Liver (tissue), 9 donors: Measurements from ENCODE around the gene ADARB1. TPM values are rescaled to one million over a fixed set of nuclear protein-coding genes. Genes with fewer than 3 reads are reported as not detected.

ENCODE experiments used
- DNase-seq: peaks from one replicate; pipeline ENCODE4 v3.0.0-alpha.2; 2017; ENCODE audit warnings: low spot score
- H3K27ac ChIP-seq, 2 donors: one replicate each; pipeline ENCODE4 v1.7.0; 2013; ENCODE audit warnings: inconsistent platforms in 2 of 2, low read length in 2 of 2, control low read depth in 1 of 2, low read depth in 1 of 2, mild to moderate bottlenecking in 1 of 2
- H3K27me3 ChIP-seq, 4 donors: one replicate each; pipeline versions ENCODE4 v1.6.1 to v1.7.0; 2013; ENCODE audit warnings: low read length in 3 of 4, inconsistent platforms in 1 of 4, mild to moderate bottlenecking in 1 of 4, moderate library complexity in 1 of 4; ENCODE audit not compliant: control insufficient read depth in 4 of 4, insufficient read depth in 4 of 4
- H3K36me3 ChIP-seq, 4 donors: one replicate each; pipeline versions ENCODE4 v1.6.1 to v1.7.0; 2013; ENCODE audit warnings: low read length in 3 of 4, mild to moderate bottlenecking in 3 of 4, low read depth in 1 of 4, moderate library complexity in 1 of 4; ENCODE audit not compliant: control insufficient read depth in 4 of 4, insufficient read depth in 3 of 4
- H3K4me1 ChIP-seq, 4 donors: one replicate each; pipeline versions ENCODE4 v1.6.1 to v1.7.0; 2013; ENCODE audit warnings: low read length in 3 of 4, mild to moderate bottlenecking in 3 of 4, moderate library complexity in 1 of 4; ENCODE audit not compliant: control insufficient read depth in 4 of 4, insufficient read depth in 4 of 4
- H3K4me3 ChIP-seq, 3 donors: one replicate each; pipeline versions ENCODE4 v1.6.1 to v1.7.0; 2013; ENCODE audit warnings: low read length in 3 of 3, control low read depth in 1 of 3, low read depth in 1 of 3, mild to moderate bottlenecking in 1 of 3
- H3K9ac ChIP-seq, 2 donors: one replicate each; pipeline ENCODE4 v1.7.0; 2013; ENCODE audit warnings: low read length in 2 of 2, mild to moderate bottlenecking in 2 of 2, moderate library complexity in 2 of 2, control low read depth in 1 of 2, low read depth in 1 of 2
- H3K9me3 ChIP-seq, 4 donors: one replicate each; pipeline versions ENCODE4 v1.6.1 to v1.7.0; 2013; ENCODE audit warnings: low read length in 3 of 4; ENCODE audit not compliant: control insufficient read depth in 4 of 4
- ATF3 ChIP-seq: IDR thresholded peaks from 2 replicates; pipeline ENCODE4 v1.6.1; 2016; ENCODE audit warnings: antibody characterized with exemption
- CTCF ChIP-seq: fragments of 150-350 bp; IDR thresholded peaks from 2 replicates; pipeline ENCODE4 v1.5.1; 2017; ENCODE audit warnings: improper control_type of control experiment, low read depth, low read length; ENCODE audit not compliant: missing input control
- EGR1 ChIP-seq, 2 donors: IDR thresholded peaks; 2 replicates each; pipeline ENCODE4 v1.6.1; 2016 to 2018; ENCODE audit warnings: antibody characterized with exemption in 2 of 2, low read depth in 2 of 2
- FOXA1 ChIP-seq: IDR thresholded peaks from 2 replicates; pipeline ENCODE4 v1.6.1; 2016; ENCODE audit warnings: antibody characterized with exemption
- FOXA2 ChIP-seq: IDR thresholded peaks from 2 replicates; pipeline ENCODE4 v1.6.1; 2016; ENCODE audit warnings: antibody characterized with exemption
- GABPA ChIP-seq, 2 donors: IDR thresholded peaks in 1 of 2; conservative IDR thresholded peaks in 1 of 2; 2 replicates each; pipeline ENCODE4 v1.6.1; 2016; ENCODE audit warnings: antibody characterized with exemption in 2 of 2, mild to moderate bottlenecking in 1 of 2, moderate library complexity in 1 of 2
- HNF4A ChIP-seq, 2 donors: conservative IDR thresholded peaks; 2 replicates each; pipeline ENCODE4 v1.6.1; 2016; ENCODE audit warnings: antibody characterized with exemption in 2 of 2, mild to moderate bottlenecking in 2 of 2
- HNF4G ChIP-seq: IDR thresholded peaks from 2 replicates; pipeline ENCODE4 v1.6.1; 2016; ENCODE audit warnings: antibody characterized with exemption
- MAX ChIP-seq: IDR thresholded peaks from 2 replicates; pipeline ENCODE4 v1.6.1; 2016; ENCODE audit warnings: antibody characterized with exemption
- NR2F2 ChIP-seq: IDR thresholded peaks from 2 replicates; pipeline ENCODE4 v1.6.1; 2016; ENCODE audit warnings: antibody characterized with exemption
- RAD21 ChIP-seq, 2 donors: IDR thresholded peaks; 2 replicates each; pipeline ENCODE4 v1.6.1; 2016; ENCODE audit warnings: antibody characterized with exemption in 2 of 2, mild to moderate bottlenecking in 2 of 2
- REST ChIP-seq: IDR thresholded peaks from 2 replicates; pipeline ENCODE4 v1.6.1; 2016; ENCODE audit warnings: antibody characterized with exemption, mild to moderate bottlenecking
- RXRA ChIP-seq, 2 donors: IDR thresholded peaks; 2 replicates each; pipeline ENCODE4 v1.6.1; 2017 to 2018; ENCODE audit warnings: antibody characterized with exemption in 2 of 2, mild to moderate bottlenecking in 1 of 2
- SP1 ChIP-seq: IDR thresholded peaks from 2 replicates; pipeline ENCODE4 v1.6.1; 2018; ENCODE audit warnings: antibody characterized with exemption, mild to moderate bottlenecking
- TAF1 ChIP-seq: conservative IDR thresholded peaks from 2 replicates; pipeline ENCODE4 v1.6.1; 2016; ENCODE audit warnings: antibody characterized with exemption, mild to moderate bottlenecking
- YY1 ChIP-seq: IDR thresholded peaks from 2 replicates; pipeline ENCODE4 v1.6.1; 2016; ENCODE audit warnings: antibody characterized with exemption, mild to moderate bottlenecking
- ZBTB33 ChIP-seq: IDR thresholded peaks from 2 replicates; pipeline ENCODE4 v1.6.1; 2016; ENCODE audit warnings: antibody characterized with exemption
- WGBS: extraction: QIAGEN DNeasy Blood & Tissue Kit; methylation state at CpG from one replicate; pipeline ENCODE4 v1.1.7; 2013; 5-methylcytosine and 5-hydroxymethylcytosine counted together
- polyA plus RNA-seq, 2 donors: library from polyadenylated mRNA; stranded (reverse) in 1 of 2; unstranded in 1 of 2; fragments of 200-250 nt in 1 of 2; fragments of >200 nt in 1 of 2; fragmentation: Nextera tagmentation in 1 of 2; extraction: Ambion mirVana in 1 of 2; gene quantifications; one replicate each; pipeline versions ENCODE4 v1.2.1 to v1.2.3, GENCODE V29; 2013 to 2015
- total RNA-seq, 2 donors: library from RNA; depleted of rRNA; stranded (reverse); fragments of >200 nt; gene quantifications; one replicate each; pipeline ENCODE4 v1.2.3, GENCODE V29; 2014
- donor health status: healthy.
- donor health status: healthy.
- donor health status: healthy.
- donor health status: healthy.
- donor health status: healthy.

Gene ADARB1
- total and polyA plus RNA-seq, 4 donors = 1.6 to 7.8 (median 2.9) TPM

- H3K4me1 ChIP-seq = no peaks in the 10 kb centered on the region
- no peak overlapping the region for H3K4me3 ChIP-seq
- TF ChIP-seq YY1 = no peak
- no peak for TF ChIP-seq HNF4A (conservative IDR thresholded peaks at IDR 0.05)
- TF ChIP-seq CTCF = no peak
- TF ChIP-seq ATF3 = no peak
- no peak for TF ChIP-seq REST
- TF ChIP-seq TAF1 = no peak
- TF ChIP-seq RAD21 (IDR thresholded peaks at IDR 0.05) = no peak
- no peak for TF ChIP-seq ZBTB33
- no peak for TF ChIP-seq EGR1 (IDR thresholded peaks at IDR 0.05; ENCODE audit: low read depth in 2 of 2)
- TF ChIP-seq GABPA (IDR thresholded peaks at IDR 0.05 in 1 of 2, conservative IDR thresholded peaks at IDR 0.05 in 1 of 2) = no peak
- TF ChIP-seq RXRA (IDR thresholded peaks at IDR 0.05) = no peak
- no peak for TF ChIP-seq HNF4G
- no peak for TF ChIP-seq MAX
- TF ChIP-seq SP1 = no peak
- TF ChIP-seq FOXA1 = no peak
- TF ChIP-seq NR2F2 = no peak
- TF ChIP-seq FOXA2 = no peak
- 86% methylated on average over 7 of the region's 7 CpGs for WGBS
- H3K36me3 ChIP-seq = no peaks in the 10 kb centered on the region
- H3K9me3 ChIP-seq = no peaks in the 10 kb centered on the region
- no peaks in the 10 kb centered on the region for H3K27me3 ChIP-seq
- no peak for DNase-seq
- no peak overlapping the region for H3K9ac ChIP-seq
- H3K27ac ChIP-seq = no peak overlapping the region
Measured at GRCh38 chr21:45126983-45127382, 52.6 kb downstream of the ADARB1 start.

- no peak for DNase-seq
- no peak overlapping the region for H3K4me3 ChIP-seq
- no peaks in the 10 kb centered on the region for H3K36me3 ChIP-seq
- H3K27ac ChIP-seq = no peak overlapping the region
- H3K9ac ChIP-seq = no peak overlapping the region
- H3K27me3 ChIP-seq = no peaks in the 10 kb centered on the region
- 95% methylated on average over 13 of the region's 13 CpGs for WGBS
- no peaks in the 10 kb centered on the region for H3K4me1 ChIP-seq
- H3K9me3 ChIP-seq = no peaks in the 10 kb centered on the region
- TF ChIP-seq GABPA (IDR thresholded peaks at IDR 0.05 in 1 of 2, conservative IDR thresholded peaks at IDR 0.05 in 1 of 2) (no peak), TAF1 (no peak), EGR1 (IDR thresholded peaks at IDR 0.05; ENCODE audit: low read depth in 2 of 2) (no peak), CTCF (no peak), NR2F2 (no peak), ZBTB33 (no peak), HNF4A (conservative IDR thresholded peaks at IDR 0.05) (no peak), ATF3 (no peak), YY1 (no peak)
Measured at GRCh38 chr21:45127937-45128336, 53.6 kb downstream of the ADARB1 start.
